ENCODE data around the gene ASMTL.
"Not testable (repeated sequence)": the region's sequence is repeated elsewhere in the genome, so short reads cannot be mapped to it uniquely, and the experiment has no call there.

The ASMTL gene

GRCh38 chrX:1453951-1454785 lies 1.5 kb upstream of the ASMTL start:
- peak; percentile 40 for DNase-seq (ENCODE audit: low spot score)

- DNase-seq (ENCODE audit: low spot score): no peak
These were observed 680 bp upstream of the ASMTL start for GRCh38 chrX:1453395-1453783.

DNA sequence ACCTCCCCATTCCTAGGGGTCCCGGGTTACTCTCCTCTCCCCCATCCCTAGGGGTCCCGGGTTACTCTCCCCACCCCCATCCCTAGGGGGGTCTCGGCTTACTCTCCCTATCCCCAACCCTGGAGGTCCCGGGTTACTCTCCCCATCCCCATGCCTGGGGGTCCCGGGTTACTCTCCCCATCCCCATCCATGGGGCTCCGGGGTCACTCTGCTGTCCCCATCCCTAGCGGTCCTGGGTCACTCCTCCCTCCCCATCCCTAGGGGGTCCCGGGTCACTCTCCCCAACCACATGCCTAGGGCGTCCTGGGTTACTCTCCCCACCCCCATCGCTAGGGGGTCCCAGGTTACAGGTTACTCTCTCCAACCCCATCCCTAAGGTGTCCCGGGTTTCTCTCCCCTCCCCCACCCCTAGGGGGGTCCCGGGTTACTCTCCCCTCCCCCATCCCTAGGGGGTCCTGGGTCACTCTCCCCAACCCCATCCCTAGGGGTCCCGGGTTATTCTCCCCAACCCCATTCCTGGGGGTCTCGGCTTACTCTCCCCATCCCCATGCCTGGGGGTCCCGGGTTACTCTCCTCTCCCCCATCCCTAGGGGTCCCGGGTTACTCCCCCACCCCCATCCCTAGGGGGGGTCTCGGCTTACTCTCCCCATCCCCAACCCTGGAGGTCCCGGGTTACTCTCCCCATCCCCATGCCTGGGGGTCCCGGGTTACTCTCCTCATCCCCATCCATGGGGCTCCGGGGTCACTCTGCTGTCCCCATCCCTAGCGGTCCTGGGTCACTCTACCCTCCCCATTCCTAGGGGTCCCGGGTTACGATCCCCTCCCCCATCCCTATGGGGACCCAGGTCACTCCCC lies 821 bp downstream of the ASMTL start:
- no peak for DNase-seq (ENCODE audit: low spot score)

DNA sequence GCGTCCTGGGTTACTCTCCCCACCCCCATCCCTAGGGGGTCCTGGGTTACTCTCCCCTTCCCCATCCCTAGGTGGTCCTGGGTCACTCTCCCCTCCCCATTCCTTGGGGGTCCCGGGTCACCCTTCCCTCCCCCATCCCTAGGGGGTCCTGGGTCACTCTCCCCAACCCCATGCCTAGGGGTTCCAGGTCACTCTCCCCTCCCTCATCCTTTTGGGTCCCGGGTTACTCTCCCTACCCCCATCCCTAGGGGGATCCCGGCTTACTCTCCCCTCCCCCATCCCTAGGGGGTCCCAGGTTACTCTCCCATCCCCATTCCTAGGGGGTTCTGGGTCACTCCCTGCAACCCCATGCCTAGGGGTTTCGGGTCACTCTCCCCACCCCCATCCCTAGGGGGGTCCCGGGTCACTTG lies 1.5 kb downstream of the ASMTL start:
- DNase-seq (ENCODE audit: low spot score): no peak

GRCh38 chrX:1450361-1451161 lies 2.1 kb downstream of the ASMTL start:
- DNase-seq (ENCODE audit: low spot score): no peak

DNA sequence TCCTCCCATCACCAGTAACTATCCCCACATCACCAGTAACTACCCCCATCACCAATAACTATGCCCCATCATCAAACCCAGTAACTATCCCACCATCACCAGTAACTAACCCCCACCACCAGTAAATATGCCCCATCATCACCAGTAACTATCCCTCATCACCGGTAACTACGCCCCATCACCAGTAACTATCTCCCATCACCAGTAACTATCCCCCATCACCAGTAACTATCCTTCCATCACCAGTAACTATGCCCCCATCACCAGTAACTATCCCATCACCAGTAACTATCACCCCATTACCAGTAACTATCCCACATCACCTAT lies 2.9 kb downstream of the ASMTL start:
- no peak for DNase-seq (ENCODE audit: low spot score)

- no peak for DNase-seq (ENCODE audit: low spot score)
These were observed 3.5 kb downstream of the ASMTL start for GRCh38 chrX:1449036-1449822.

GRCh38 chrX:1448573-1449001 lies 4.1 kb downstream of the ASMTL start:
- DNase-seq (ENCODE audit: low spot score): not testable (repeated sequence)

DNA sequence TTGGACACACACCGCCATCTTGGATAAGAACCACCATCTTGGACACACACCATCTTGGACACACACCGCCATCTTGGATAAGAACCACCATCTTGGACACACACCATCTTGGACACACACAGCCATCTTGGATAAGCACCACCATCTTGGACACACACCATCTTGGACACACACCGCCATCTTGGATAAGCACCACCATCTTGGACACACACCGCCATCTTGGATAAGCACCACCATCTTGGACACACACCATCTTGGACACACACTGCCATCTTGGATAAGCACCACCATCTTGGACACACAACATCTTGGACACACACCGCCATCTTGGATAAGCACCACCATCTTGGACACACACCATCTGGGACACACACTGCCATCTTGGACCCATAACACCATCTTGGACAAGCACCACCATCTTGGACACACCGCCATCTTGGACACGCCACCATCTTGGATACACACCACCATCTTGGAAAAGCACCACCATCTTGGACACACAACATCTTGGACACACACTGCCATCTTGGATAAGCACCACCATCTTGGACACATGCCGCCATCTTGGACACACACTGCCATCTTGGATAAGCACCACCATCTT lies 4.6 kb downstream of the ASMTL start:
- DNase-seq (ENCODE audit: low spot score): not testable (repeated sequence)

DNA sequence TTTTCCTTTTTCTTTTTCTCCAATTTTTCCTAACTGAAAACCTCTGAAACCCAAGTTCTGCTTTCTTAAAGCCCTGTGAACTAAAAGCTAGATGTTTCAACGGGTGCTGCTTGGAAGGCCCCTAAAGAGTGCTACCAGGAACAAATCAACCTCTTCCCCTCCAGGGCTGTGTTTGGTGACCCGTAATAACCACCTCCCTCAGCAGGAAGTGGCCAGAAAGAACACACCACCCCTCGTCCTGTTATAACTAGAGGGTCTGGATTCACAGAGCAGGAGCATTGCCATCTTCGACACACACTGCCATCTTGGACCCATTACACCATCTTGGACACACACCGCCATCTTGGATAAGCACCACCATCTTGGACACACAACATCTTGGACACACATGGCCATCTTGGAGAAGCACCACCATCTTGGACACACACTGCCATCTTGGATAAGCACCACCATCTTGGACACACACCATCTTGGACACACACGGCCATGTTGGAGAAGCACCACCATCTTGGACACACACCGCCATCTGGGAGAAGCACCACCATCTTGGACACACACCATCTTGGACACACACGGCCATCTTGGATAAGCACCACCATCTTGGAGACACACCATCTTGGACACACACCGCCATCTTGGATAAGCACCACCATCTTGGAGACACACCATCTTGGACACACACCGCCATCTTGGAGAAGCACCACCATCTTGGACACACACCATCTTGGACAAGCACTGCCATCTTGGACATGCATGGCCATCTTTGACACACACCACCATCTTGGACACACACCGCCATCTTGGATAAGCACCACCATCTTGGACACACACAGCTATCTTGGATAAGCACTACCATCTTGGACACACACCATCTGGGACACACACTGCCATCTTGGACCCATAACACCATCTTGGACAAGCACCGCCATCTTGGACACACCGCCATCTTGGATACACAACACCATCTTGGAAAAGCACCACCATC lies 5.4 kb downstream of the ASMTL start:
- not testable (repeated sequence) for DNase-seq (ENCODE audit: low spot score)

DNA sequence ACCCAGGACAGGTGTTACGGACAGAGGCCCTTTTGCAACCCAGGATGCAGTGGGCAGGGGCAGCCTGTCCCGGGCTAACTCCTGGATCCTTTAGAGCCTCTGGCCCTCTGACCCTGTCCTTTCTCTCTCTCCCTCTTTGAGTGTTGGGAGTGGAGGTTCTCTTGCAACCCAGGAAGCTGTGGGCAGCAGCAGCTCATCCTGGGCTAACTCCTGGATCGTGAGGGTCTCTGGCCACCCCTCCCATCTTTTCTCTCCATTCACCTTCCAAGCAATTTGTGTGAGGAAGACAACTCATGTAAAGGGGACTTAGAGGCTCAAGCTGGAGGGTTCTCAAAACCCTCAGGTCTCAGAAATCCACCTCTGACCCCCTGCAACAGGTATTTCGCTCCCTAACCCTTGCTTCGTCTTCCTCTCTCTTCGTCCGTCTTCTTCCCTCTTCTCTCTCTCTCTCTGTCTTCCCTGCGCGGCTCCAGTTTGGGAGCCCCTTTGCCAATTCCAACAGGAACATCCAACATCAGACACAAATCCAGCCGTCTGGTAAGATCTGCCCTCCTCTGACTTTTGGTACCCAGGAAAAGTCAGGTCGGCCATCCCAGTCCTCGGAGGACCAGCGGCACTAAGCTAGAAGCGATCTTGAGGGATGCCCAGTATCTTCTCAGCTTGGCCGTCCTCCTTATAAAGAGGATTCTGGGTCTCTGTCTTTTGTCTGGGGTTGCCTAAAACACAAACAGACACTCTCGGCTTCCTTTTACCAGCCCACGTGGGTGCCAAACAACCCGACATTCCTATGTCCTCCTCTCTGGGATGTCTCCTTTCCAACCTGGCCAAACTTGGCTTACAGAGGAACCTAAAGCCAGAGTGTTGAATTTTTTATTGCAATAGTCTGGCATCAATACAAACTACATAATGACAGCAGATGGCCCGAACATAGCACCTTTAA lies 7.9 kb downstream of the ASMTL start:
- no peak for DNase-seq (ENCODE audit: low spot score)

DNA sequence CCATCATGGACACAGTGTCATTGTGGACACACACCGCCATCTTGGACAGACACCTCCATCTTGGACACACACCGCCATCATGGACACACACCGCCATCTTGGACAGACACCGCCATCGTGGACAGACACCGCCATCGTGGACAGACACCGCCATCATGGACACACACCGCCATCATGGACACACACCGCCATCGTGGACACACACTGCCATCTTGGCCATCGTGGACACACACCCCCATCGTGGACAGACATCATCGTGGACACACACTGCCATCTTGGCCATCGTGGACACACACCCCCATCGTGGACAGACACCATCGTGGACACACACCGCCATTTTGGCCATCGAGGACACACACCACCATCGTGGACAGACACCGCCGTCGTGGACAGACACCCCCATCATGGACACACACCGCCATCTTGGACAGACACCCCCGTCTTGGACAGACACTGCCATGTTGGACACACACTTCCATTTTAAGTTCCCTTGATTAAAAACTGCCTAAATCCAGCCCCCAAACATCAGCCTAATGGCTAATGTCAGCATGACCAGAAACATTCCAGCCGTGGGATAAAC lies 9.1 kb downstream of the ASMTL start:
- DNase-seq (ENCODE audit: low spot score): no peak

DNA sequence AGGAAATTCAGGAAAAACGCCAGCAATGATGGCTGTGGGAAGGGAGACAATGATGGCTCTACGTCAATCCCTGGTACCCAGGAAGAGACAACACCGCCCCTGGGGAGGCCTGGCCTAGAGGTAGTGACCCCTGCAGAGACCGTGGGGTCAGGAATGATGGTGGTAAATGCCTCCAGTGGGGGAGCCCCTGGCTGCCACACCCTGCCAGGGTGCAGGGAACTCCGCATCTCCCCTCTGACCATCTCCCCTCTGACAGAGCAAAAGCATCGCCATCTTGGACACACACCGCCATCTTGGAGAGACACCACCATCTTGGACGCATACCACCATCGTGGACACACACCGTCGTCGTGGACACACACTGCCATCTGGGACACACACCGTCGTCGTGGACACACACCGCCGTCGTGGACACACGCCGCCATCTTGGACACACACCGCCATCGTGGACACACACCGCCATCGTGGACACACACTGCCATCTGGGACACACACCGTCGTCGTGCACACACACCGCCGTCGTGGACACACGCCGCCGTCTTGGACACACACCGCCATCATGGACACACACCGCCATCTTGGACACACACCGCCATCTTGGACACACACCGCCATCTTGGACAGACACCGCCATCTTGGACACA lies 9.9 kb downstream of the ASMTL start:
- DNase-seq (ENCODE audit: low spot score): no peak

GRCh38 chrX:1442016-1442665 lies 10.6 kb downstream of the ASMTL start:
- no peak for DNase-seq (ENCODE audit: low spot score)

GRCh38 chrX:1440506-1440905 lies 12.2 kb downstream of the ASMTL start:
- no peak for DNase-seq (ENCODE audit: low spot score)

DNA sequence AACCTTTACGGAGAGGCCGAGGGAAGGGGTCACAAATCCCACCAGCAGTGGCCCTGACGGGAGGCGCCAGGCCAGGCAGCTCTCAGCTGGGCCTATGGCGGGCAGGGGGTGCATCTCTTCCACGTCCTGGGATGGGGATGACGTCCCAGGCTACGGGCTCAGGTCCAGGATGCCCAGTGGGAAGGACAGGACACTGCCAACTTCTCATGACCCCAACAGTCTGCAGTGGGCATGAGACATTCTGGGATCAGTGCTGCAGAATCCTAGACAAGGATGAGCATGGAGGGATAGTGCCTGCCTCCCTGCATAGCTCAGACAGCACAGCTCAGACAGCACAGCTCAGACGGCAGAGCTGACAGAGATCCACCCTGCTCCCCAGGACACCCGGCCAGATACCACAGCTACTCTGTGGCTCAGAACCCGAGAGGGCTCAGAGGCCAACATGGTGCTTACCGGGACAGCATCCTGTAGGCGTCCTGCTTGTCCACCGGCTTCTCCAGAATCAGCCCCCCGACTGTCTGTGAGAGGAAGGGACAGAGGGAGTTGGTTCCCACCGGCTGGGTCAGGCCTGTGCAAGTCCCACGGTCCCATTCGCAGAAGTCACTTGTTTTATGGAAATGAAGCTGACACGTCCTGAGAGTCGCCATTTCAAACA lies 17.3 kb downstream of the ASMTL start:
- no peak for DNase-seq (ENCODE audit: low spot score)

- no peak for DNase-seq (ENCODE audit: low spot score)
These were observed 17.9 kb downstream of the ASMTL start for GRCh38 chrX:1434871-1435240.

Data from COLO829 (cell line).